Hematopoietic multipotent progenitor cell treated with erythropoietin and hydrocortisone succinate and interleukin-3 and kit ligand, for 17 days (in vitro differentiated cells): Measurements from ENCODE around the gene CWF19L2.
"Not testable (repeated sequence)": the region's sequence is repeated elsewhere in the genome, so short reads cannot be mapped to it uniquely, and the experiment has no call there.

Experiments
- DNase-seq: peaks from one replicate; pipeline ENCODE4 v3.0.0-alpha.2; 2015; ENCODE audit warnings: low spot score

The CWF19L2 gene

GRCh38 chr11:107457558-107458271 is at the start of gene CWF19L2:
TSS of gene CWF19L2 (minus strand) at chr11:107457825. CDS start at chr11:107457816, 9 bp downstream.
- peak; percentile 94 for DNase-seq

DNA sequence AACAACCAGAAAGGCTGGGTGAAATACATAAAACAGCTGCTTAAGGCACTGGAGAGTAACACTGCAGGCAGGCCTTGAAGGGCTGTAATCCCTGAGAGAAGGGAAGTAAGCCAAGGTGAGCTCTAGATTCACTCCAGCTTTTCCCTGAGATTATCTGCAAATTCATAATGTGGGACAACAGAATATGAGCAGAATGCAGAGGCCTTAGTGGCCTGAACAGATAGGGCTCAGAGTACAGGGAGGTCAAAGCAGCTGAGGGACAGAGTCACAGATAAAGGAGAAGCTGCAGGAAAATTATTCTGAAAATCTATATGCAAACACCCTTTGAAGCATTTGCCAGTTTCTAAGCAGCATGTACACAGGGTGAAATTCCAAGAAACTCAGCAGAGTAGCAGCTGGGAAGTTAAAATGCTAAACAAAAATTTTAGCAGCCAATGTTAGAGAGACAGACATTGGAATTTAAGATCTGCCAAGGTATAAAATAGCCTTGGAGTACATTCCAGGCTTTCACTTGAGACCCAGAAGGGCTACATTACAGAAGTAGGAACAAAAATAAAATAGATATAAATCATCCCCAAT is 48.1 kb upstream of the CWF19L2 start:
- DNase-seq, result no peak

GRCh38 chr11:107504981-107505380 is 47.4 kb upstream of the CWF19L2 start:
- no peak for DNase-seq

GRCh38 chr11:107501713-107502112 is 44.1 kb upstream of the CWF19L2 start:
- DNase-seq, result no peak

GRCh38 chr11:107497371-107497770 is 39.7 kb upstream of the CWF19L2 start:
- DNase-seq, result not testable (repeated sequence)

DNA sequence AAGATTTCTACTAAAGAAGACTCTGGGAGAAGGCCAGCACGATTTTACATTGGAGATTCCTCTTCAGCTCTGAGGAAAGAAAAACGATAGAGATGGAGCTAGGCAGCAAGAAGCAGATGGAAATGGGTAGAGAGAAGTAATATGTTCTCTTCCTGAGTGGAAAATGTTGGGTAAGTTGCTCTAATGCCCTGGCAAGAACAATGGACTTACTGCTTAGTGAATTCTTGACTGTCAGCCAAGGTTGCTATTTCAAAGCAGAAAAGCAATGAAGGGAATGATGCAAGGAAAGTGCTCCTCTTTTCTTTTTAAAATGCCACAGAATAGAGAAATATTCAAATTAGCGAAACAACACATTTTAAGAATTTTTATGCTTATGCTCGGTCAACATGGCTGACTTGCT is 38.4 kb upstream of the CWF19L2 start:
- DNase-seq, result no peak

DNA sequence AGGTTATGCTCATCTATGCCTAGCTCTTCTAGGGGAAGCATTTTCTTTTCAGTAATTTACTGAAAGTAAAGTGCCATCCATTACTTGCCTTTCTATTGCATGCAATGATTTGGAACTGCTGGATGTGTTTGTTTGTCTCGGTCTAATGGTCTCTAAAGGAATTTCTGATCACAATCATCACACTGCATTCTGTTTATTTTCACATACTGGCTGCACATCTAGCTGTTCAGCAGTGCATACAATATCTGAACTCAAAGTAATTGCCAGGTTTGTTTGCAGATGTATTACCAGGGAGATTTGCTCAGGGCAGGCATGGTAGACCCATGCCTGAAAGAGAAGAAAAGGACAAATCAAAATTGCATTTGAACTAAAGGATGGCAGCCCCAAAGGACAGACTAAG is 36.4 kb upstream of the CWF19L2 start:
- no peak for DNase-seq

DNA sequence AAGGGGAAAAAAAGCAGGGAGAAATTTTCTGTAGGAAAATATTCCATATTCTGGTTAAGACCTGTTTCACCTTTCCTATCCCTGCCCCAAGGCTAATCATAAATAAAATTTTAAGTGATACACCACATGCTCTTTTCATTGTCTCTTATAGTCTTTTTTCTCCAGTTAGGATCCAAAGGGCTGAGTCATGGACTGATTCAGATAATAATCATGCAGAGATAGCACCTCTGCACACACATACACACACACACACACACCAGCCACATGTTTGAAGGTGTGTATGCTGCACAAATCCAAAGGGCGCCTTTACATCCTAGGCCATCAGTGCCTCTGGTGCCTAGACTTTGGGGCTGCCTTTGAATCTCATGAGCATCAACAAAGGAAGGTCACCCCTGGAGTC is 35.5 kb upstream of the CWF19L2 start:
- DNase-seq, result no peak

GRCh38 chr11:107490836-107491235 is 33.2 kb upstream of the CWF19L2 start:
- DNase-seq, result no peak

- no peak for DNase-seq
These were observed 24.6 kb upstream of the CWF19L2 start for GRCh38 chr11:107482234-107482633.

DNA sequence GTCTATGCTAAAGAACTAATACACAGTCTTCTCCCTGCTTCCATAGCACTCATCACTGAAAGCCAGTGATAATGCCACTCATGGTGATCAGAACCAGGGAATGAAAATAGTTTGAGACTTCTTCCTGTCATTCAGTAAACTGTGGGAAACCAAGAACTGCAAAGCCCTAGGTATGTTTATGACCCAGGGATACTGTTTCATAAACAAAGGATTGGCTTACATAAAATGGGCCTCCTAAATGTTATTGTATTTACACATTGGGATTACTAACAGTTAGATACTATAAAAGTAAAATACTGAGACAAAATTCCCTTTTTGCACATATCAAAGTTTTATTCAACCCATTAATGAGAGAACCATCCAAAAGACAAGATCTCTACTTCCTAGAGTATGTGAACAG is 21.3 kb upstream of the CWF19L2 start:
- no peak for DNase-seq

DNA sequence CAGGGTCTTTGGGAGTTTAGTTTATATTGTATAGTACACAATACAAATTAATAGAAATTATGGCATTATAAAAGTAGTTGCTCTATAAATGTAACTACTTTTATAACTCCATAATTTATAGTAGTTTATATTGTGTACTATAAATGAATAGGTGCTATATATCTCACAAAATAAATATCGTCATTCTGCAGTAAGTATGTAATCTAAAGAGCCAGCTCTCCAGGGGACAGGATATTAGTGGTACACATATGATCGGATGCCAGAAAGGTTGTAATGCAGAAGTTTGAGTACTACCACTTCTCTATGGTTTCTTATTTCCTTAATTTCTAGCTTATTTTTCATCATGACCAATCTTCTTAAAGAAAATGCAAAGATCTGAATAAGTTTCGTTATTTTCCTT is 20.2 kb upstream of the CWF19L2 start:
- DNase-seq, result no peak

- no peak for DNase-seq
These were observed 16.2 kb upstream of the CWF19L2 start for GRCh38 chr11:107473792-107474191.

- DNase-seq, result no peak
These were observed 15.3 kb upstream of the CWF19L2 start for GRCh38 chr11:107472966-107473365.

- no peak for DNase-seq
These were observed 11.0 kb upstream of the CWF19L2 start for GRCh38 chr11:107468596-107468995.

DNA sequence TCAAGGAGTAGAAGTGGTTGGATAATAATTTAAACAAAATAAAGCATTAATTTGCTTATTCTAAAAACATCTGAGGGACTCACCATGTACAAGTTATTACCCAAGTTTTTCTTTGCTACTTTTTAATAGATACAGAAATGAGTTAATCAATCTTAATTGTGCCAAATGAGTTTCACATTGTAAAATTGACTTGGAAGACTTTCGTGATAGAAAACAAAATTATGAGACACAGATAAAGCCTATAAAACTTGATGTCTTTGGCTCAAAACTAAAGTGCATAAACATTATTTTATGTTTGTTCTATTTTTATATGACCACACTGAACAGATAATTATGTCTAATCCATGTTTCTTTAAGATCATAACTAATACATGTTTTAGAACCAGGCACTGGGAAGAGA is 10.1 kb upstream of the CWF19L2 start:
- DNase-seq, result no peak

DNA sequence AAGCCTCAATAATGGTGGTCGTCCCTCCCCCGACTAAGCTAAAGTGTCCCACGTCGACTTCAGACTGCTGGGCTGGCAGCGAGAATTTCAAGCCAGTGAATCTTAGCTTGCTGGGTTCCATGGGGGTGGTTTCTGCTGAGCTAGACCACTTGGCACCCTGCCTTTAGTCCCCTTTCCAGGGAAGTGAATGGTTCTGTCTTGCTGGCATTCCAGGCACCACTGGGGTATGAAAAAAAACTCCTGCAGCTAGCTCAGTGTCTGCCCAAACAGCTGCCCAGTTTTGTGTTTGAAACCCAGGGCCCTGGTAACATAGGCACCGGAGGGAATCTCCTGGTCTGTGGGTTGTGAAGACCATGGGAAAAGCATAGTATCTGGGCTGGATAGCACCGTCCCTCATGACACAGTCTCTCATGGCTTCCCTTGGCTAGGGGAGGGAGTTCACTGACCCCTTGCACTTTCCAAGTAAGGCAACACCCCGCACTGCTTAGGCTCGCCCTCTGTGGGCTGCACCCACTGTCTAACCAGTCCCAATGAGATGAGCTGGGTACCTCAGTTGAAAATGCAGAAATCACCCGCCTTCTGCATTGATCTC is 8.7 kb upstream of the CWF19L2 start:
- DNase-seq, result not testable (repeated sequence)

DNA sequence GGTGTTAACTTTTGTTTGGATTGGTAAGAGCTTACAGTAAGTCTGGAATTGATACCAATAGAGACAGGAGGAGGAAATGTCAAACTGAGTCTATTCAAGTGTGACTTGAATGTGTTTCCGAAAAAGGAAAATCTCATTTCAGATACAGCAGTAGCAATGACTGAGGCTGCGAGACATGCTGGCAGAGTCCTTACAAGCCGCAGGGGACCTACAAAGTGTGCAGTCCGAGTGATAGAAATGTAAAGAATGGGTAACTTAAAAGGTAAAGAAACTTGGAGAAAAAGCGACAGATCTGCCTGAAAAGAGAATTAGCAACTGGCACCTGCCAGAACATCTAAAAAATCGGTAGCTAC is 444 bp downstream of the CWF19L2 start:
- DNase-seq, result peak; percentile 57

- DNase-seq, result no peak
These were observed 3.9 kb downstream of the CWF19L2 start for GRCh38 chr11:107453594-107454286.

DNA sequence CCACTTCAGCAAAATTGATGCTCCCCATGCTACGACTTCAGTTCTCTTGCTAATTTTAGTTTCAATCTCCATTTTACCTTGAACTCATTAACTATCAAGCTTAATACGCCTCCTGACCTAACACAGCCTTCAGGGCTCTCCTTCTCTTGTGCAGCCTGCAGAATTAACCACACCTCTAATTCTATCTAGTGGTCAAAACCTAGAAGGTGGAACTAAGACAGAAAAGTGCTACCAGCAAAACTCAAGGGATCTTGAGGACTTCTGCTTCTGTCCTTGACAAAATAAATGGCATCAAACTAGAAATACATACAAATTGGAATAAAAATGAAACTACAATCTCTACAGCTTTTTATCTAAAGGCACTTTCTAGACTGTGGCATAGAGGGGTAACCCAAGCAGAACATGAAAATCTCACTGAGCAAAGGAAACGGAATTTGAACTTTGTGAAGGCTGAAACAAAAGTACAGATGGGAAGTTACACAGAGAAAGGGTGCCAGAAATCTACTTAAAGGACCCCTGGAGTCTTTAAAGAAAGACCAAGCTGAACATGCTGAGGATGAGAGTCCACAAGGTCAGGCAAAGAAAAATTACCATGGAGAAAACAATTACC is 10.7 kb downstream of the CWF19L2 start:
- no peak for DNase-seq

GRCh38 chr11:107442715-107443215 is 14.9 kb downstream of the CWF19L2 start:
- DNase-seq, result no peak

GRCh38 chr11:107439586-107440167 is 17.9 kb downstream of the CWF19L2 start:
- DNase-seq, result no peak
